ENCODE measurements around the gene EXOC4.

GRCh38 chr7:133871757-133872156 is 618.9 kb downstream of the EXOC4 start:
- no peak for TF ChIP-seq CTCF (IDR thresholded peaks at IDR 0.05)
- no peak for TF ChIP-seq POLR2A (IDR thresholded peaks at IDR 0.05)
